CD4-positive, alpha-beta T cell (primary cell): ENCODE data around the gene EGFLAM. TPM values are rescaled to one million over a fixed set of nuclear protein-coding genes. Genes with fewer than 3 reads are reported as not detected.

ENCODE experiments used
- ATAC-seq: fragments of 200-7000 bp; cut with Tn5 transposase; one replicate; pipeline ENCODE4 v1.10.0; 2022; ENCODE audit warnings: mild to moderate bottlenecking; ENCODE audit not compliant: poor library complexity
- CTCF ChIA-PET: fragments of 350-600 bp; sonication (Branson Sonifier 250); formaldehyde crosslinking; loops from one replicate; lab custom pipeline; 2021; ENCODE audit warnings: antibody characterized with exemption, inconsistent platforms; lab: Charles Lee
- POLR2A ChIA-PET: fragments of 350-600 bp; sonication (Branson Sonifier 250); formaldehyde crosslinking; loops from one replicate; lab custom pipeline; 2021; ENCODE audit warnings: antibody characterized with exemption, inconsistent platforms; lab: Charles Lee
- DNase-seq, 14 experiments: peaks; one replicate each; pipeline ENCODE4 v3.0.0-alpha.2; 2013 to 2020; ENCODE audit warnings: mixed read lengths in 2 of 14
- H3K27ac ChIP-seq, 2 donors: one replicate each; pipeline versions ENCODE4 v1.5.1 to v1.7.0; 2013; ENCODE audit warnings: low read length in 2 of 2, low read depth in 1 of 2, mild to moderate bottlenecking in 1 of 2
- H3K27me3 ChIP-seq, 2 experiments: 1 replicate in 1 of 2; 2 replicates in 1 of 2; pipeline versions ENCODE4 v1.6.1 to v1.7.0; 2013; ENCODE audit warnings: low read length in 2 of 2, control low read depth in 1 of 2, mild to moderate bottlenecking in 1 of 2, moderate library complexity in 1 of 2; ENCODE audit not compliant: insufficient read depth in 2 of 2, control insufficient read depth in 1 of 2
- H3K36me3 ChIP-seq: one replicate; pipeline ENCODE4 v1.6.1; 2013; ENCODE audit warnings: low read length, control low read depth; ENCODE audit not compliant: insufficient read depth
- H3K4me1 ChIP-seq: one replicate; pipeline ENCODE4 v1.6.1; 2013; ENCODE audit warnings: low read length, control low read depth; ENCODE audit not compliant: insufficient read depth
- H3K4me3 ChIP-seq: one replicate; pipeline ENCODE4 v1.5.1; 2013; ENCODE audit warnings: mild to moderate bottlenecking, low read length, moderate library complexity
- H3K9me3 ChIP-seq, 2 experiments: 1 replicate in 1 of 2; 2 replicates in 1 of 2; pipeline versions ENCODE4 v1.6.1 to v1.7.0; 2013; ENCODE audit warnings: low read length in 2 of 2, mild to moderate bottlenecking in 2 of 2, control low read depth in 1 of 2, moderate library complexity in 1 of 2; ENCODE audit not compliant: control insufficient read depth in 1 of 2, insufficient read depth in 1 of 2
- H3K27ac Mint-ChIP-seq: one replicate; pipeline ENCODE4 v1.8.0; 2020; ENCODE audit warnings: mixed read lengths
- H3K27me3 Mint-ChIP-seq: one replicate; pipeline ENCODE4 v1.8.0; 2021; ENCODE audit warnings: mixed read lengths
- H3K36me3 Mint-ChIP-seq: one replicate; pipeline ENCODE4 v1.8.0; 2021; ENCODE audit warnings: low read depth, mixed read lengths
- H3K4me1 Mint-ChIP-seq: one replicate; pipeline ENCODE4 v1.8.0; 2021; ENCODE audit warnings: low read depth, mixed read lengths
- H3K4me3 Mint-ChIP-seq: one replicate; pipeline ENCODE4 v1.8.0; 2020; ENCODE audit warnings: mild to moderate bottlenecking, mixed read lengths
- H3K9me3 Mint-ChIP-seq: one replicate; pipeline ENCODE4 v1.8.0; 2020; ENCODE audit warnings: mixed read lengths
- intact Hi-C, 2 experiments: fragments of 100-400 bp; cut with DNase I in 1 of 2; cut with micrococcal nuclease in 1 of 2; formaldehyde crosslinking; loops; one replicate each; pipeline versions ENCODE4 v1.15.1 to v1.9.0; 2023 to 2025; cut with DNase I, micrococcal nuclease
- total RNA-seq, 174 experiments: library from RNA in 2 of 174; stranded (reverse) in 2 of 174; gene quantifications; one replicate each; pipeline ENCODE4 v1.2.3 and lab custom pipeline; 2021 to 2026
- TF ChIP-seq, protein P1 (sequence below): fragments of 200-600 bp; IDR thresholded peaks from one replicate; pipeline ENCODE4 v1.8.0; 2022; ENCODE audit warnings: antibody characterized with exemption, mild to moderate bottlenecking

EGFLAM gene
- total RNA-seq, 2 experiments from 2014 or later, result not detected

DNA sequence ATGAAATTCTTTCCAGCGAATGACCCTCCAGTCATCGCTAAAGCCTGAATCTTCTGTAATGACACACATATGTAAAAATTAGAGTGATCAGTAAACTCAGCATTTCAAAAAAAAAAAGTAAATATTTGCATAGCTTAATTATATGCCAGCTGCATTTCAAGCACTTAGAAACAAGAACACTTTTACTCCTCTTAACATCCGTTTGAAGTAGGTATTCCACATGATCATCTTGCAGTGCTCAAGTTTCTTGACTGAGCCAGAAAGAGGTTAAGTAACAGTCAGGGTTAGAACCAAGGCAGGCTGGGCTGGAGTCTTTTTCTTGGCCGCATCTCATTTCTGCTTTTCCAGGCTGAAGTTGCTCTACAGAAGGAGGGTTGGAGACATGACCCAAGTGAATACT is 27.6 kb downstream of the EGFLAM start:
- H3K4me1 Mint-ChIP-seq, result no peaks in the 10 kb centered on the region
- H3K27ac Mint-ChIP-seq, result no peak overlapping the region
- ChIA-PET POLR2A (no interaction called here), CTCF (no interaction called here)
- Histone ChIP-seq H3K4me3 (no peak overlapping the region), H3K27ac (no peak overlapping the region), H3K27me3 (no peaks in the 10 kb centered on the region), H3K9me3 (no peaks in the 10 kb centered on the region), H3K36me3 (no peaks in the 10 kb centered on the region), H3K4me1 (no peaks in the 10 kb centered on the region)
- no peak for ATAC-seq
- no peaks in the 10 kb centered on the region for H3K36me3 Mint-ChIP-seq
- H3K4me3 Mint-ChIP-seq, result no peak overlapping the region
- TF ChIP-seq, protein P1, sequence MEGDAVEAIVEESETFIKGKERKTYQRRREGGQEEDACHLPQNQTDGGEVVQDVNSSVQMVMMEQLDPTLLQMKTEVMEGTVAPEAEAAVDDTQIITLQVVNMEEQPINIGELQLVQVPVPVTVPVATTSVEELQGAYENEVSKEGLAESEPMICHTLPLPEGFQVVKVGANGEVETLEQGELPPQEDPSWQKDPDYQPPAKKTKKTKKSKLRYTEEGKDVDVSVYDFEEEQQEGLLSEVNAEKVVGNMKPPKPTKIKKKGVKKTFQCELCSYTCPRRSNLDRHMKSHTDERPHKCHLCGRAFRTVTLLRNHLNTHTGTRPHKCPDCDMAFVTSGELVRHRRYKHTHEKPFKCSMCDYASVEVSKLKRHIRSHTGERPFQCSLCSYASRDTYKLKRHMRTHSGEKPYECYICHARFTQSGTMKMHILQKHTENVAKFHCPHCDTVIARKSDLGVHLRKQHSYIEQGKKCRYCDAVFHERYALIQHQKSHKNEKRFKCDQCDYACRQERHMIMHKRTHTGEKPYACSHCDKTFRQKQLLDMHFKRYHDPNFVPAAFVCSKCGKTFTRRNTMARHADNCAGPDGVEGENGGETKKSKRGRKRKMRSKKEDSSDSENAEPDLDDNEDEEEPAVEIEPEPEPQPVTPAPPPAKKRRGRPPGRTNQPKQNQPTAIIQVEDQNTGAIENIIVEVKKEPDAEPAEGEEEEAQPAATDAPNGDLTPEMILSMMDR, result no peak
- peaks cover 7% of the 10 kb centered on the region for H3K27me3 Mint-ChIP-seq
- no peaks in the 10 kb centered on the region for H3K9me3 Mint-ChIP-seq
- no peak for DNase-seq
- intact Hi-C loops, result no loop called here

DNA sequence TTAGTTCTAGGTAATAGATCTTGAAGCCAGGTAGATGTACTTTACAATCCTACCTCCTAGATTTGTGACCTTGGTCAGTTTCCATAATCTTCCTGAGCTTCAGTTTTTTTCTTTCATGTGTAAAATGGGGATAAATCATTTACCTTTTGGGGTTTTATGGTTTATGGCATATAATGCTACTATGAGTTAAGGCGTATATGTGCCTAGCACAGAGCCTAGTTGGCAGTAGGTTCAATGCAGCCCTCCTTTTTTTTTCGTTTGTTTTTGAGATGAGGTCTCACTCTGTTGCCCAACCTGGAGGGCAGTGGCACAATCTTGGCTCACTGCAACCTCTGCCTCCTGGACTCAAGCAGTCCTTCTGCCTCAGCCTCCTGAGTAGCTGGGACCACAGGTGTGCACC is 28.8 kb downstream of the EGFLAM start:
- CTCF ChIA-PET, result no interaction called here
- no peaks in the 10 kb centered on the region for H3K9me3 Mint-ChIP-seq
- intact Hi-C loops, result no loop called here
- no peaks in the 10 kb centered on the region for H3K36me3 ChIP-seq
- ATAC-seq, result no peak
- no peak overlapping the region for H3K27ac ChIP-seq
- H3K4me1 ChIP-seq, result no peaks in the 10 kb centered on the region
- H3K4me3 ChIP-seq, result no peak overlapping the region
- TF ChIP-seq, protein P1, result no peak
- H3K27me3 Mint-ChIP-seq, result peaks cover 7% of the 10 kb centered on the region
- no peak overlapping the region for H3K27ac Mint-ChIP-seq
- DNase-seq, result no peak
- H3K27me3 ChIP-seq, result no peaks in the 10 kb centered on the region
- H3K9me3 ChIP-seq, result no peaks in the 10 kb centered on the region
- H3K4me3 Mint-ChIP-seq, result no peak overlapping the region
- POLR2A ChIA-PET, result no interaction called here
- no peaks in the 10 kb centered on the region for H3K4me1 Mint-ChIP-seq
- H3K36me3 Mint-ChIP-seq, result no peaks in the 10 kb centered on the region

DNA sequence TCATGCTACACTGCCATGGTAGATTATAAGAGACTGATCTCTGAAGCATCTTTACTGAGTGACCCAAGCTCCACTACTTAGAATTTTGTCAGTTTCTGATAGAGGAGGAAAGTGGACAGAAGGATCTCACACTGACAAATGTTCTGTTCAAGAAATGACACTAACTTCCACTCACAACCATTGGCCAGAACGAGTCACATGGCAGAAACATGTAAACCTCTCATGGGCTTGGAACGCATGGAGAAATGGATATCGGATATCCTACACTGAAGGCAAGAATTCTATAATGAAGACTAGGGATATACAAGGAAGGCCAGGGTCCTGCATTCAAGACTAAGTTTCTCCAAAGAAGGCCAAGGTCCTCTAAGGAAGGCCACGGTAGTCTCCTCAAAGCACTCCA is 31.1 kb downstream of the EGFLAM start:
- Histone ChIP-seq H3K27ac (no peak overlapping the region), H3K4me1 (no peaks in the 10 kb centered on the region), H3K27me3 (no peaks in the 10 kb centered on the region), H3K36me3 (no peaks in the 10 kb centered on the region), H3K9me3 (no peaks in the 10 kb centered on the region), H3K4me3 (no peak overlapping the region)
- Mint-ChIP-seq H3K4me3 (no peak overlapping the region), H3K4me1 (no peaks in the 10 kb centered on the region), H3K27me3 (peaks cover 11% of the 10 kb centered on the region), H3K27ac (no peak overlapping the region), H3K36me3 (no peaks in the 10 kb centered on the region), H3K9me3 (no peaks in the 10 kb centered on the region)
- CTCF ChIA-PET, result no interaction called here
- POLR2A ChIA-PET, result no interaction called here
- intact Hi-C loops, result no loop called here
- no peak for ATAC-seq
- TF ChIP-seq, protein P1, result no peak
- no peak for DNase-seq
